SK-N-DZ (cell line): Measurements from ENCODE around the gene TAF7L.

Source experiments
- DNase-seq: peaks from one replicate; pipeline ENCODE4 v3.0.0-alpha.2; 2015; ENCODE audit warnings: low spot score
- small RNA-seq, 2 experiments: library from RNA; depleted of rRNA; stranded (forward); fragments of <200 nt; gene quantifications; one replicate each; pipeline ENCODE3, GENCODE V24; 2014

The TAF7L gene

DNA sequence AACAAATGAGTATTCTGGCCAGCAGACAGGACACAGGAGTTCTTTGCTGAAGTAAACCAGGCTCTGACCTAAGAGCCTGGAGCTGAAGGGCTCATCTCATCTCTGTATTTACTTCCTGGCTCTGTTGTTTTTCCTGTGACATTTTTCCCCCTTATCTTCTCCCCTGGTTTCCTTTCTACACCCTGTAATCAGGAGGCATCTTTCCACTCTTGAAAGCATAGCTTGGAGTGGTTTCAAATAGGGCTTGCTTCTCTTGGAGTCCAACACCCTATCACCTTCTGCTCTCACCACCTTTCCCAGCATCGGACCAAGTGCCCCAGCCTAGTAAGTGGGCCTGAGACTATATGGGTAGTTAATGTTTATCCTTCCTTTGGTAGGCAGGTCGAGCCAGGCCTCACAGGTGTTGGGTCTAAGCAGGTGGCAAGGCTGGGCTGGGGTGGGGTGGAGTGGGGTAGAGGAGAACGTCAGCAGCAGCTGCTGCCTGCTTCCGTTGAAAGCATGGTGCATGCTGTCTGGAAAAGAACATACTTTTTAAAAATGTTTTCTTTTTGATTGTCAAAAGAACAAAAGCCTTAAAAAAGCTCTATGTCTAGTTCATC is 70.4 kb downstream of the TAF7L start:
- DNase-seq: no peak

DNA sequence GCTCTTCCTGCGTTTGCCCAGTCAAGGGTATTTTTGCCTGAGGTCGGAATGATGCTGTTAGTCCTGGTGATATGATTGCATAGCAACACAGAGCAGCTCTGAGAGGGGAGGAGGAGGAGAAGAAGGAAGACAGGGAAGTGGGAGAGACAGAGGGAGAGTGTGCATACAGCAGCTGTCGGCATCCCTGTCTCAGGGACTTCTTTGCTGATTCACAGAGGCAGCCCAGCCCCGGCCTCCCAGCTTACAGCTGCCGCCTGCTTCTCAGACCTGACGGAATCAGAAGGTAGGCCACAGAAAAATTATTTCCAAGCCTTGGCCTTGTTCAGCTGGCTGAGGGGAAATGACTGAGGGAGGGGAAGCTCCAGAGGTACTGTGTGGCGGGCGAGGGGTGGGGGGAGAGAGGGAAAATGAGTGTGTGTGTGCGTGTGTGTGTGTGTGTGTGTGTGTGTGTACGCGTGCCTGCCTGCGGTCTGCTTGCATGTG is 71.2 kb downstream of the TAF7L start:
- DNase-seq: peak; percentile 53

DNA sequence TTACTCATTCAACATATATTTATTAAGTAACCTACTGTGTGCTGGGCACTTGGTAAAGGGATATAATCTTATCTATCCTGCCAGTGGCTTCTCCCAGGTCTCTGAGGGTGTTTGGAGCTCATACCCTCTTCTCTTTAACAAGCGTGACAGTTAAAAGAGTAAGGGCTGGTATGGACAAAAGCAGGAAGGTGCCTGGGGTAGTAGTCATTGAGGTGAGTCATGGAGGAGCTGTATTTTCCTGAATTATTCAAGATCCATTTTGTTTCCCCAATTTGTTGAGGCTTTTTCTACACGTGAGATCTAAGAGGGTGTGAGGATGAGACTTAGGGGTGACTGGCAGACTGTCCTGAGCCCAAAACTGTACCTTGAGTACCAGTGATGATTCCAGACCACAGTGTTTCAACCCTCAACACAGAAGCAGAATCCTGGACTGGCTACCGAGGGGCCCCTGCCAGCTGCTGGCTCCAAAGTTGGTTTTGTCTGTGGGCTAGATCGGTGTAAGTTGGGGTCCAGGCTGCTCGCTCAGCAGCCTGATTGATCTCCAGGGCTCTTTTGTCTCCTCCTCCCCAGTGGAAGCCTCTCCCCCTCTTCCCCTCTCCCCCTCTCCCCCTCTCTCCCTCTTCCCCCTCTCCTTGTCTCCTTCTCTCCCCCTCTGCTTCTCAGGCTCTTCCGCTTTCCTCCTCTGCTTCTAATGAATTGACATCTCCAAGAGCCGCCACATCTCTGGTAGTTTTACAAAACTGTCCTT is 71.8 kb downstream of the TAF7L start, which contains the start of gene DRP2:
Gene DRP2, plus strand, starts transcription at position 671 of the 748 bp plus-strand sequence. CDS start 11,862 bp downstream, outside the sequence.
- DNase-seq: no peak

Small RNAs within 50 kb of the gene (small RNA-seq; reads per million reads assigned to genes)
- gene RNU6-934P: 0 reads per million in 2 experiments
